Measurements from ENCODE around the gene COLEC12.

The COLEC12 gene

DNA sequence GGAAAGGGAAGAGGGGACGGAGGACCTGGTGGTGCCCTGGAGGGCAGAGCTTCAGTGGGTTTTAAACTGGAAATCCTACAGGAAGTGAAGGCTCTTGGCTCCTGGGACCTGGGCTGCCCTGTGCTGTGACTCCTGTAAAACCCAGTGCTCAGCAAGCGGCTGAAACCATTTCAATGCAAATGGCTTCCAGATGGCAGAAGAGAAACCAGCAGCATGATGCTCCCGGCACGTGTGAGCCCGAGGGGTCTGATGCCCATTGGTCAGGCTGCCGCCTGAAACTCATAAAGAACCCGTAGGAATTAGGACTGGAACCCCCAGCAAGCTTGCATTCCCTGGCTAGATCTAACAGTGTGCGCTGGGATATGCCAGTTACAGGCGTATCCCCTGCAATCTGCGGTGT, 123.4 kb downstream of the COLEC12 start:
- Mint-ChIP-seq H3K27ac (peak overlapping the region in 1 of 3 experiments; percentile 85), H3K9me3 (no peaks in the 10 kb centered on the region), H3K4me1 (peaks cover 69% of the 10 kb centered on the region), H3K27me3 (ENCODE audit: low read depth) (peaks cover 1% of the 10 kb centered on the region), H3K4me3 (no peak overlapping the region), H3K36me3 (ENCODE audit: low read depth) (no peaks in the 10 kb centered on the region)
- TF ChIP-seq, protein P1, sequence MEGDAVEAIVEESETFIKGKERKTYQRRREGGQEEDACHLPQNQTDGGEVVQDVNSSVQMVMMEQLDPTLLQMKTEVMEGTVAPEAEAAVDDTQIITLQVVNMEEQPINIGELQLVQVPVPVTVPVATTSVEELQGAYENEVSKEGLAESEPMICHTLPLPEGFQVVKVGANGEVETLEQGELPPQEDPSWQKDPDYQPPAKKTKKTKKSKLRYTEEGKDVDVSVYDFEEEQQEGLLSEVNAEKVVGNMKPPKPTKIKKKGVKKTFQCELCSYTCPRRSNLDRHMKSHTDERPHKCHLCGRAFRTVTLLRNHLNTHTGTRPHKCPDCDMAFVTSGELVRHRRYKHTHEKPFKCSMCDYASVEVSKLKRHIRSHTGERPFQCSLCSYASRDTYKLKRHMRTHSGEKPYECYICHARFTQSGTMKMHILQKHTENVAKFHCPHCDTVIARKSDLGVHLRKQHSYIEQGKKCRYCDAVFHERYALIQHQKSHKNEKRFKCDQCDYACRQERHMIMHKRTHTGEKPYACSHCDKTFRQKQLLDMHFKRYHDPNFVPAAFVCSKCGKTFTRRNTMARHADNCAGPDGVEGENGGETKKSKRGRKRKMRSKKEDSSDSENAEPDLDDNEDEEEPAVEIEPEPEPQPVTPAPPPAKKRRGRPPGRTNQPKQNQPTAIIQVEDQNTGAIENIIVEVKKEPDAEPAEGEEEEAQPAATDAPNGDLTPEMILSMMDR (IDR thresholded peaks at IDR 0.05; ENCODE audit: unreplicated experiment in 3 of 3) = no peak

DNA sequence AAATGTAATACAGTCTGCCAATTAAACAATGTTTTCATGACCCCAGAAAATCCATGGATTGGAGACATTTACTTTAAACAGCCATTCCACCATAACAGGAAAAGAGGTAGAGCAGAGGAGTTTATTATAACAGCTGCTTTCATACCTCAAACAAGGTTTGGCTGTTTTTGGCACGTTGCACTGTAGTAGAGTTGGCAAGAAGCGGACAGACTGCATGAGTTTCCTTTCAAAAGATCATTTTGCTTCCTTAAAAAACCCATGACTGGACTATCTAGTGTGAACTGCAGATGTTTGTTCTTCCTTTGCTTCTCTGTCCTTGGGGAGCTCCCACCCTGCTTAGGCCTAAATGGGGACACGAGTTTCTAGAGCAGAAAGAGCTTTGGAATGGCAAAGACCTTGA, 124.2 kb downstream of the COLEC12 start:
- Mint-ChIP-seq H3K4me1 (peaks cover 69% of the 10 kb centered on the region), H3K4me3 (no peak overlapping the region), H3K27me3 (ENCODE audit: low read depth) (peaks cover 9% of the 10 kb centered on the region), H3K9me3 (no peaks in the 10 kb centered on the region), H3K27ac (peak overlapping the region; percentile 48 to 94 (median 85)), H3K36me3 (ENCODE audit: low read depth) (no peaks in the 10 kb centered on the region)
- TF ChIP-seq, protein P1 (IDR thresholded peaks at IDR 0.05; ENCODE audit: unreplicated experiment in 3 of 3) = no peak

DNA sequence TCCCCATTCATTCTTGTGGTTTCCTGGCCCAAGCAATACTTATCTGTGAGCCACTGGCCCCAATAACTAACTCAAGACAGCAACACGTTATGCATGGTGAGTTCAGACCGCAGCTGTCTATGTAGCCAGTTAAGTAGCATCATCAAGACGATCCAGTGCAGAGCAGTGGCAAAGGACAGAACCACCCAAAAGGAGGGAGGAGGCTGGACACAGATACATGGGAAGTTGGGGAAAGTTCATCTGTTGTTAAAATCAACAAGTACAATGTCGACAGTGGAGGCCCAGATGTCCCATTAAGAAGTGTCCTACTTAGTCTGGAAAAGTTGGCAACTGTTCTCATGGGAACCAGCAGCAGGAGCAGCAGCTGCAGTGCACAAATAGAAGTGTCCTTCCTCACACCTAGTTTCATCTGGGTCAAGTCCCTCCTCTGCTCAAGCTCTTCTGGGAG, 125.8 kb downstream of the COLEC12 start:
- TF ChIP-seq, protein P1 (IDR thresholded peaks at IDR 0.05; ENCODE audit: unreplicated experiment in 3 of 3) = no peak

DNA sequence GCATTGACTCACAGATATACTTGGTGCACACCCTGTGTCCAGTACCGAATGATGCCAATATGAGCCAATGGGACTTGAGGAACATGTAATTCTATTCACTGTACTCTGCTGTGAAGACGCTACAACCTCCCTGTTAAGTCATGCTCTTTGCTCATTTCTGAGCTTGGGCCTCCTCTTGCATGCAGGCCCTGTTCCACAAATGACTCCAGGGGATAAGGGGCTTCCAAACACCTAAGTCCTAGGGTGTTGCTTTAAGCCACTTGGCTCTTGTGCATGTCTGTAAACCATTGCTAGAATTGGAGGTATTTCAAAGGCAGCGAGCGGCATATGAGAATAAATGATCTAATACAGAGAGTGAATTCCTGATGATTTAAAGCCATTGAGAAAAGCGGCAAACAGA, 126.7 kb downstream of the COLEC12 start:
- Mint-ChIP-seq H3K36me3 (ENCODE audit: low read depth) (no peaks in the 10 kb centered on the region), H3K4me3 (no peak overlapping the region), H3K27ac (peak overlapping the region in 2 of 3 experiments; percentile 11 to 84), H3K27me3 (ENCODE audit: low read depth) (peaks cover 11% of the 10 kb centered on the region), H3K9me3 (no peaks in the 10 kb centered on the region), H3K4me1 (peaks cover 55% of the 10 kb centered on the region)
- TF ChIP-seq, protein P1 (IDR thresholded peaks at IDR 0.05; ENCODE audit: unreplicated experiment in 3 of 3) = no peak

More for the DNA sequence above, 125.8 kb downstream of the COLEC12 start:
- H3K9me3 Mint-ChIP-seq = no peaks in the 10 kb centered on the region
- no peak overlapping the region for H3K4me3 Mint-ChIP-seq
- peak overlapping the region in 1 of 3 experiments; percentile 4 for H3K27ac Mint-ChIP-seq
- peaks cover 11% of the 10 kb centered on the region for H3K27me3 Mint-ChIP-seq (ENCODE audit: low read depth)
- no peaks in the 10 kb centered on the region for H3K36me3 Mint-ChIP-seq (ENCODE audit: low read depth)
- H3K4me1 Mint-ChIP-seq = peaks cover 63% of the 10 kb centered on the region

DNA sequence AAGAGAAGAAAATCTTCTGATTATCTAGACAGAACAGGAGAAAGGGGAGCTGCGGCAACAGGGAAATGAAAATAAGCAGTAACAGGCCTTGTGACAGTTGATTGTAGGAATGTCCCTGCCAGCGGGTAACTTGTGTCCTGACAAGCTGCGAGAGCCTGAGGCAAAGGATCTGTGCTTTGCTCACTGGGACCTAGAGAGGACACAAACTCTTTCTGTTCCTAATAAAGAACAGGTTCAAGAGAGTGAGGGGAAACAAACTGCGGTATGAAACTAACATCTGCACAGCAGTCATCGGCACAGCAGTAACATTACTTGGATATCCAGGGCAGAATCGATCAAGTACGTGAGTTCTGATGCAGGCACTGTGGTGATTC, 128.9 kb downstream of the COLEC12 start:
- TF ChIP-seq, protein P1 (IDR thresholded peaks at IDR 0.05; ENCODE audit: unreplicated experiment in 3 of 3) = no peak
- Mint-ChIP-seq H3K4me3 (no peak overlapping the region), H3K4me1 (peaks cover 52% of the 10 kb centered on the region), H3K27ac (peak overlapping the region; percentile 25 to 77 (median 47)), H3K9me3 (no peaks in the 10 kb centered on the region), H3K36me3 (ENCODE audit: low read depth) (no peaks in the 10 kb centered on the region), H3K27me3 (ENCODE audit: low read depth) (peaks cover 14% of the 10 kb centered on the region)

Measured in nephron (organoid).